SK-N-SH (cell line): ENCODE measurements around the gene ACBD6.

ENCODE experiments used
- EP300 ChIP-seq, 2 experiments: IDR thresholded peaks; 2 replicates each; pipeline versions ENCODE4 v1.4.0 to v1.6.1; 2012; ENCODE audit warnings: borderline replicate concordance in 1 of 2, low read depth in 1 of 2, low read length in 1 of 2
- EZH2phosphoT487 ChIP-seq: fragments of 200-600 bp; sonication (generic); IDR thresholded peaks from 2 replicates; pipeline ENCODE4 v1.6.1; 2017; ENCODE audit warnings: low read depth, mixed run types, mild to moderate bottlenecking, antibody characterized with exemption, moderate library complexity, borderline replicate concordance
- FOXJ3 ChIP-seq: sonication (generic); formaldehyde crosslinking; IDR thresholded peaks from 2 replicates; pipeline ENCODE4 v1.5.1; 2020; ENCODE audit warnings: mild to moderate bottlenecking, missing genetic modification reagents
- FOXM1 ChIP-seq: IDR thresholded peaks from 2 replicates; pipeline ENCODE4 v1.4.0; 2012; ENCODE audit warnings: low read depth, mild to moderate bottlenecking
- GABPA ChIP-seq: IDR thresholded peaks from 2 replicates; pipeline ENCODE4 v1.4.0; 2012; ENCODE audit warnings: low read depth, mild to moderate bottlenecking
- REST ChIP-seq: IDR thresholded peaks from 2 replicates; pipeline ENCODE4 v1.6.1; 2012; ENCODE audit warnings: mild to moderate bottlenecking, low read depth, low read length, moderate library complexity
- SMC3 ChIP-seq: IDR thresholded peaks from 2 replicates; pipeline ENCODE4 v1.6.1; 2012; ENCODE audit warnings: low read depth, low read length, improper control_type of control experiment
- TAF1 ChIP-seq: IDR thresholded peaks from 2 replicates; pipeline ENCODE4 v1.6.1; 2012; ENCODE audit warnings: low read depth, mild to moderate bottlenecking, low read length, moderate library complexity, borderline replicate concordance
- TEAD4 ChIP-seq: IDR thresholded peaks from 2 replicates; pipeline ENCODE4 v1.4.0; 2012; ENCODE audit warnings: mild to moderate bottlenecking, borderline replicate concordance; ENCODE audit not compliant: insufficient read depth
- YY1 ChIP-seq: IDR thresholded peaks from 2 replicates; pipeline ENCODE4 v1.4.0; 2012; ENCODE audit warnings: low read depth, mild to moderate bottlenecking
- TF ChIP-seq, protein P1 (sequence below): fragments of 200-600 bp; sonication (generic); IDR thresholded peaks from 2 replicates; pipeline ENCODE4 v1.6.1; 2017; ENCODE audit warnings: antibody characterized with exemption, mild to moderate bottlenecking, moderate library complexity

DNA sequence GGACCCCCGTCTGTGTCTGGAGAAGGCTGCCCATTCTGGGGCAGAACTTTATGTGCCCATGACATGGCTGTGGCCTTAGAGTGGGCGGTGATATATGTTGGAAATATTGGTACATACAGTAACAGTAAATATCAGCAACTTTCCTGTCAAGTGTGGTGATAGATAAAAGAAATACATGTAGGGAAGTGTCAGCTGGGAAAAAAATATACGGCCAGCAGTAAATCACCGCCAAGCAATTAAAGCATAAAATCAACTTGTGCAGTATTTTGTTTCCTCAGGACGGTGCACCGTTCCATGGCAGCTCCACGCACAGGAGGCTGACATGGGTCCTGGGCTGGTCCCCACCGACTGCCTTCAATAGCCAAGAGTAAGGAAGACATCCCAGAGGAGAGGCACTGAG lies 244.9 kb downstream of the ACBD6 start:
- TF ChIP-seq, protein P1, sequence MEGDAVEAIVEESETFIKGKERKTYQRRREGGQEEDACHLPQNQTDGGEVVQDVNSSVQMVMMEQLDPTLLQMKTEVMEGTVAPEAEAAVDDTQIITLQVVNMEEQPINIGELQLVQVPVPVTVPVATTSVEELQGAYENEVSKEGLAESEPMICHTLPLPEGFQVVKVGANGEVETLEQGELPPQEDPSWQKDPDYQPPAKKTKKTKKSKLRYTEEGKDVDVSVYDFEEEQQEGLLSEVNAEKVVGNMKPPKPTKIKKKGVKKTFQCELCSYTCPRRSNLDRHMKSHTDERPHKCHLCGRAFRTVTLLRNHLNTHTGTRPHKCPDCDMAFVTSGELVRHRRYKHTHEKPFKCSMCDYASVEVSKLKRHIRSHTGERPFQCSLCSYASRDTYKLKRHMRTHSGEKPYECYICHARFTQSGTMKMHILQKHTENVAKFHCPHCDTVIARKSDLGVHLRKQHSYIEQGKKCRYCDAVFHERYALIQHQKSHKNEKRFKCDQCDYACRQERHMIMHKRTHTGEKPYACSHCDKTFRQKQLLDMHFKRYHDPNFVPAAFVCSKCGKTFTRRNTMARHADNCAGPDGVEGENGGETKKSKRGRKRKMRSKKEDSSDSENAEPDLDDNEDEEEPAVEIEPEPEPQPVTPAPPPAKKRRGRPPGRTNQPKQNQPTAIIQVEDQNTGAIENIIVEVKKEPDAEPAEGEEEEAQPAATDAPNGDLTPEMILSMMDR = no peak
- TF ChIP-seq REST (no peak), YY1 (no peak), TAF1 (no peak), SMC3 (no peak), TEAD4 (no peak), GABPA (no peak), EP300 (IDR thresholded peaks at IDR 0.05; ENCODE audit: borderline replicate concordance in 1 of 2, low read depth in 1 of 2, low read length in 1 of 2) (no peak), FOXJ3 (CRISPR knock-in tag) (no peak), EZH2phosphoT487 (no peak), FOXM1 (no peak)
